GM19452 (cell line): ENCODE results near the gene SDSL.

Experiments
- ATAC-seq: cut with Tn5 transposase; IDR thresholded peaks from one replicate; pipeline ENCODE4 v1.9.1; 2021; ENCODE audit not compliant: unreplicated experiment

The SDSL gene

GRCh38 chr12:113467502-113468364 is 45.6 kb downstream of the SDSL start:
- no peak for ATAC-seq

- no peak for ATAC-seq
Observed at GRCh38 chr12:113468365-113469223, 46.4 kb downstream of the SDSL start.

- ATAC-seq: no peak
Observed at GRCh38 chr12:113469224-113469948, 47.2 kb downstream of the SDSL start.

GRCh38 chr12:113469949-113470743 is 48.0 kb downstream of the SDSL start:
- ATAC-seq: no peak

- no peak for ATAC-seq
Observed at GRCh38 chr12:113470871-113471618, 48.9 kb downstream of the SDSL start.

- no peak for ATAC-seq
Observed at GRCh38 chr12:113471619-113472171, 49.5 kb downstream of the SDSL start, which contains the start of gene LHX5. Gene LHX5 (minus strand): TSS chr12:113471871. CDS start chr12:113471498, 373 bp downstream.

- no peak for ATAC-seq
Observed at GRCh38 chr12:113472191-113473121, 50.3 kb downstream of the SDSL start.

- ATAC-seq: no peak
Observed at GRCh38 chr12:113473400-113473799, 51.2 kb downstream of the SDSL start.

GRCh38 chr12:113473942-113474341 is 51.8 kb downstream of the SDSL start:
- no peak for ATAC-seq

- ATAC-seq: no peak
Observed at GRCh38 chr12:113474635-113475436, 52.7 kb downstream of the SDSL start.

GRCh38 chr12:113475451-113476175 is 53.4 kb downstream of the SDSL start:
- ATAC-seq: no peak

GRCh38 chr12:113476176-113476986 is 54.2 kb downstream of the SDSL start:
- ATAC-seq: no peak

- no peak for ATAC-seq
Observed at GRCh38 chr12:113477171-113477841, 55.1 kb downstream of the SDSL start.

GRCh38 chr12:113477842-113478215 is 55.6 kb downstream of the SDSL start:
- no peak for ATAC-seq

GRCh38 chr12:113478351-113479011 is 56.3 kb downstream of the SDSL start:
- no peak for ATAC-seq
